GM12891 (cell line): ENCODE results near the gene ARL2. TPM values are rescaled to one million over a fixed set of nuclear protein-coding genes. Genes with fewer than 3 reads are reported as not detected.
A peak's percentile ranks its signal among the peaks of the same experiment; 100 is the strongest.
"Not testable (repeated sequence)": the region's sequence is repeated elsewhere in the genome, so short reads cannot be mapped to it uniquely, and the experiment has no call there.

ENCODE experiments used
- DNase-seq: peaks from one replicate; pipeline ENCODE4 v3.0.0; 2011; ENCODE audit warnings: low spot score; ENCODE audit not compliant: insufficient read length
- FAIRE-seq: peaks from 2 replicates; lab custom pipeline; 2011; peaks lifted over from hg19 to GRCh38; lab: Jason Lieb, UNC
- PAX5 ChIP-seq: IDR thresholded peaks from 2 replicates; pipeline ENCODE4 v1.6.1; 2011; ENCODE audit warnings: low read length, moderate library complexity, mild to moderate bottlenecking; ENCODE audit not compliant: insufficient read depth, severe bottlenecking
- POLR2A ChIP-seq: IDR thresholded peaks from 2 replicates; pipeline ENCODE4 v1.6.1; 2011; ENCODE audit warnings: low read depth, low read length, control low read depth
- POLR2AphosphoS5 ChIP-seq: IDR thresholded peaks from 2 replicates; pipeline ENCODE4 v1.6.1; 2011; ENCODE audit warnings: low read depth, low read length, control low read depth
- POU2F2 ChIP-seq: IDR thresholded peaks from 2 replicates; pipeline ENCODE4 v1.6.1; 2011; ENCODE audit warnings: low read depth, mild to moderate bottlenecking, control low read depth, low read length, moderate library complexity
- SPI1 ChIP-seq: IDR thresholded peaks from 2 replicates; pipeline ENCODE4 v1.6.1; 2011; ENCODE audit warnings: low read depth, low read length, control low read depth
- TAF1 ChIP-seq: IDR thresholded peaks from 2 replicates; pipeline ENCODE4 v1.6.1; 2011; ENCODE audit warnings: low read depth, low read length, control low read depth
- polyA plus RNA-seq: library from polyadenylated mRNA; unstranded; fragments of >200 nt; gene quantifications from one replicate; pipeline ENCODE4 v1.2.1, GENCODE V29; 2012; ENCODE audit warnings: low read depth, missing spikeins, inconsistent platforms; ENCODE audit not compliant: missing spikeins

ARL2 gene
- polyA plus RNA-seq: 94.2 TPM

GRCh38 chr11:65013888-65014725 lies at the start of gene ARL2:
TSS of gene ARL2 (plus strand) at chr11:65014160. CDS start at chr11:65014208, 48 bp downstream.
- FAIRE-seq: peak; percentile 93
- peak; percentile 97 for DNase-seq
- 0 out of 2 replicates have a peak, but pooled peaks have one; percentile 34 for TF ChIP-seq POLR2A
- TF ChIP-seq PAX5: no peak
- no peak for TF ChIP-seq POU2F2
- TF ChIP-seq SPI1: no peak; the same call in 1 of the 2 replicates
- peak; percentile 58; the same call in 1 of the 2 replicates for TF ChIP-seq TAF1
- peak; percentile 67 for TF ChIP-seq POLR2AphosphoS5

GRCh38 chr11:64967375-64967774 lies 46.6 kb upstream of the ARL2 start:
- DNase-seq (no peak), FAIRE-seq (no peak)
- TF ChIP-seq PAX5 (no peak), POLR2AphosphoS5 (no peak), SPI1 (no peak), TAF1 (no peak), POU2F2 (no peak)

- TF ChIP-seq TAF1 (no peak), POLR2AphosphoS5 (no peak), POU2F2 (no peak), POLR2A (no peak), PAX5 (no peak), SPI1 (no peak)
- FAIRE-seq: no peak
- no peak for DNase-seq
Measured at GRCh38 chr11:64969209-64969608, 44.8 kb upstream of the ARL2 start.

DNA sequence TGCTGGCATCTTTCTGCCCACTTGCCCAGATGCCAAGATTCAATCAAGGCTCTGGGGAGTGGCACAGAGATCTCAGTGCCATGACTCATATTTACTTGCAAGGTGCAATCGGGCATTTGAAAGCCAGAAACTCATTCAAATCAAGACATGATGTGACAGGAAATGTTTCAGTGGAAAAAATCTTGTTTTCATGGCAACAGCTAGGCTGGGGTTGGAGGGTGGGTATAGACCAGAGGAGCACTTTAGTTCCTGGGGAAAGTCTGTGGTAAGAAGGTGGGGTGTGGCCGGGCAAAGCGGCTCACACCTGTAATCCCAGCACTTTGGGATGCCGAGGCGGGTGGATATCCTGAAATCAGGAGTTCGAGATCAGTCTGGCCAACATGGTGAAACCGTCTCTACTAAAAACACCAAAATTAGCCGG lies 43.2 kb upstream of the ARL2 start:
- no peak for FAIRE-seq
- no peak for TF ChIP-seq SPI1
- no peak for TF ChIP-seq POLR2A
- no peak for TF ChIP-seq PAX5
- TF ChIP-seq POLR2AphosphoS5: no peak
- TF ChIP-seq TAF1: no peak
- TF ChIP-seq POU2F2: no peak
- DNase-seq: no peak

DNA sequence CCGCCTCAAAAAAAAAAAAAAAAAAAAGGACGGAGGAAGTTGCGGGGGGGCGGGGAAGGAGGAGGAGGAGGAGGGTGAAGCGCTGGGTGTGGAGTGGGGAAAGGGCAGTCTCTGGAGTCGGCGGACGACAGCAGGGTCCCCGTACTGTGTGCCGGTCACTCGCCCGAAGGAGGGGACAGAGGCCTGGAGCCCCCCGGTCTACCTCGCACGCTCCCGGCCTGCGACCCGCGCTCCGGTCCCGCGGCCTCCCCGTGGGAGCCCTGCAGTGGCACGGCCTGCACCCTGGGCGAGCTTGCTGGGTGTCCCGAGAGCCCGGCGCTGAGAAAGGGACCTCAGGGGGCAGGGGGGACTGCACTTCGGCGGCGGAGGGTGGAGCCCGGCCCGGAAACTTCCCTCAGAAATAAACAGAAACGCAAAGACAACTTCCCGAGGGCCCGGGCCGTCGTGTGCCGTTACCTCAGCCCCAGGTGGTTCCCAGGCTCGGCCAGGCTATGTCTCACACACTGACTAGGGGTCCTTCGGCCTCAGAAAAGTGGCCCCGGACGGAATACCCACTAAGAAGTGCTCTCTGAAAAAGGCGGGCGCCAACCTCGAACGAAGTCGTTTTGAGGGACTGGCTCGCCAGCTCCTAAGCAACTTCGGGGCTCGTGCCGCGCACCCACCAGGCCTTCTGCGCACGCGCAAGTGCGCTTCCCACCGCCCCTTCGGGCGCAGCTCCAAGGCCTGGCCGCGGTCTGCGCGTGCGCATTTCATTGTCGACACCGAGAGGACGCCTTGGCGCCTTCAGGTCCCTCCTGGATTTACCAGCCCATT lies 42.3 kb upstream of the ARL2 start, which contains the start of gene MAJIN:
MAJIN (minus strand) TSS at position 688 of the 813 bp plus-strand sequence. CDS start 12,703 bp downstream, outside the sequence.
- TF ChIP-seq PAX5 (no peak), TAF1 (no peak), SPI1 (no peak), POLR2A (no peak), POU2F2 (no peak), POLR2AphosphoS5 (no peak)
- DNase-seq (peak; percentile 83), FAIRE-seq (peak; percentile 92)

DNA sequence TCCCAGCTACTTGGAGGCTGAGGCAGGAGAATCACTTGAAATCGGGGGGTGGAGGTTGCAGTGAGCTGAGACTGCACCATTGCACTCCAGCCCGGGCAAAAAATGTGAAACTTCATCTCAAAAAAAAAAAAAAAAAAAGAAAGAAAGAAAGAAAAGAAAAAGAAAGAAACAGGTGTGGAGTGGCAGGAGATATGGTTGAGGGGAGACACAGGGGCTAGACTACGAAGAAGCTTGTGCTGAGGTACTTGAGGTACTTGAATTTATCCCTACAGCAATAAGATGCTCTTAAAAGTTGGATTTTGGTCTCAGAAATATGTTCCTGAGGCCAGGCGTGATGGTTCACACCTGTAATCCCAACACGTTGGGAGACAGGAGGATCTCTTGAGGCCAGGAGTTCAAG lies 39.8 kb upstream of the ARL2 start:
- no peak for TF ChIP-seq TAF1
- TF ChIP-seq POLR2AphosphoS5: no peak
- TF ChIP-seq POLR2A: no peak
- TF ChIP-seq PAX5: no peak
- no peak for TF ChIP-seq SPI1
- TF ChIP-seq POU2F2: no peak
- FAIRE-seq (no peak), DNase-seq (no peak)

GRCh38 chr11:64976651-64977050 lies 37.3 kb upstream of the ARL2 start:
- FAIRE-seq (no peak), DNase-seq (no peak)
- TF ChIP-seq POU2F2 (no peak), PAX5 (no peak), SPI1 (no peak), POLR2AphosphoS5 (no peak), POLR2A (no peak), TAF1 (no peak)

- FAIRE-seq: not testable (repeated sequence)
Measured at GRCh38 chr11:64983339-64983738, 30.6 kb upstream of the ARL2 start.

More at GRCh38 chr11:64983339-64983738, 30.6 kb upstream of the ARL2 start:
- not testable (repeated sequence) for DNase-seq
